ENCODE data around the gene ZNF516. TPM values are rescaled to one million over a fixed set of nuclear protein-coding genes. Genes with fewer than 3 reads are reported as not detected.

The ZNF516 gene
- total RNA-seq, 1 experiment from 2014 or later = 22.6 TPM

GRCh38 chr18:76463872-76464271 lies 31.2 kb downstream of the ZNF516 start:
- Histone ChIP-seq H3K79me1 (ENCODE audit: insufficient read depth, low read depth, low read length, poor library complexity, severe bottlenecking) (peaks cover 5% of the 10 kb centered on the region), H3K4me2 (ENCODE audit: insufficient read depth, insufficient read length, low read length) (no peak overlapping the region), H3K79me2 (ENCODE audit: insufficient read depth, low read length) (no peaks in the 10 kb centered on the region), H4K8ac (replicated peaks; ENCODE audit: insufficient read length, low read depth, low read length) (no peak overlapping the region), H2AFZ (ENCODE audit: low read length) (no peak overlapping the region), H4K91ac (ENCODE audit: insufficient read length, low read depth, low read length) (no peak overlapping the region), H3K9me3 (ENCODE audit: control insufficient read depth, low read depth, low read length) (no peaks in the 10 kb centered on the region), H3K4ac (ENCODE audit: low read depth, low read length) (no peak overlapping the region), H2BK20ac (ENCODE audit: low read depth, low read length, poor library complexity, severe bottlenecking) (no peak overlapping the region), H3K9ac (ENCODE audit: extremely low read depth, insufficient read length, low read length) (no peak overlapping the region), H3K27ac (ENCODE audit: insufficient read length, low read depth, low read length) (no peak overlapping the region), H3K27me3 (ENCODE audit: insufficient read depth, low read length) (no peaks in the 10 kb centered on the region), H2BK15ac (ENCODE audit: low read depth, low read length) (no peak overlapping the region), H3K18ac (ENCODE audit: insufficient read length, low read depth, low read length) (no peak overlapping the region), H3K23me2 (ENCODE audit: insufficient read length, low read depth, low read length, poor library complexity, severe bottlenecking) (no peaks in the 10 kb centered on the region), H3K56ac (ENCODE audit: insufficient read length, low read depth, low read length) (no peak overlapping the region), H3K14ac (ENCODE audit: insufficient read depth, low read length) (no peak overlapping the region), H3T11ph (ENCODE audit: low read length) (no peak overlapping the region), H3K23ac (ENCODE audit: insufficient read length, low read depth, low read length) (no peak overlapping the region), H4K20me1 (ENCODE audit: control insufficient read depth, insufficient read depth, insufficient read length) (no peaks in the 10 kb centered on the region), H2BK5ac (ENCODE audit: insufficient read length, low read length) (no peak overlapping the region), H2AK5ac (ENCODE audit: insufficient read length, low read length) (no peak overlapping the region), H2BK120ac (ENCODE audit: low read depth, low read length, poor library complexity, severe bottlenecking) (no peak overlapping the region), H2BK12ac (ENCODE audit: insufficient read length, low read depth, low read length) (no peak overlapping the region), H4K5ac (ENCODE audit: insufficient read length, low read depth, low read length) (no peak overlapping the region), H3K4me1 (ENCODE audit: insufficient read depth, low read length) (no peaks in the 10 kb centered on the region)
- H3K4me3 Mint-ChIP-seq = no peak overlapping the region
- peaks cover 0 to 16% (median 4%) of the 10 kb centered on the region in 3 experiments; a peak in 3 of 7 replicates for H3K36me3 Mint-ChIP-seq (ENCODE audit: insufficient read depth in 1 of 3, low read depth in 3 of 3)
- H3K9me3 Mint-ChIP-seq = no peaks in the 10 kb centered on the region
- H3K27ac Mint-ChIP-seq = no peak overlapping the region; a peak in 1 of 7 replicates
- no peaks in the 10 kb centered on the region for H3K27me3 Mint-ChIP-seq (ENCODE audit: low read depth)
- H3K4me1 Mint-ChIP-seq = peaks cover 0 to 11% of the 10 kb centered on the region in 2 experiments; a peak in 2 of 4 replicates
- WGBS (ENCODE audit: extremely low coverage, insufficient read length, low lambda C conversion rate) = no CpG with 5 or more reads among the region's 14 CpGs
- no peak for TF ChIP-seq CTCF (conservative IDR thresholded peaks at IDR 0.05)
- DNase-seq = no peak

Data from H9 (cell line).